H9 (cell line): Measurements from ENCODE around the gene DLX5. TPM values are rescaled to one million over a fixed set of nuclear protein-coding genes. Genes with fewer than 3 reads are reported as not detected.

Source experiments
- DNase-seq: peaks from one replicate; pipeline ENCODE4 v3.0.0-alpha.2; 2017
- H2AFZ ChIP-seq: one replicate; pipeline ENCODE4 v1.6.1; 2013; ENCODE audit warnings: mild to moderate bottlenecking, low read length, control low read depth, moderate library complexity
- H2AK5ac ChIP-seq: 2 replicates; pipeline ENCODE4 v1.6.1; 2013; ENCODE audit warnings: low read length, control low read depth, mixed read lengths; ENCODE audit not compliant: insufficient read length
- H2BK120ac ChIP-seq: one replicate; pipeline ENCODE4 v1.6.1; 2013; ENCODE audit warnings: low read depth, mild to moderate bottlenecking, low read length, control low read depth, inconsistent platforms; ENCODE audit not compliant: poor library complexity, severe bottlenecking
- H2BK12ac ChIP-seq: 2 replicates; pipeline ENCODE4 v1.6.1; 2013; ENCODE audit warnings: low read length, control low read depth, mixed read lengths, low read depth; ENCODE audit not compliant: insufficient read length
- H2BK15ac ChIP-seq: 2 replicates; pipeline ENCODE4 v1.6.1; 2013; ENCODE audit warnings: low read depth, low read length, control low read depth
- H2BK20ac ChIP-seq: one replicate; pipeline ENCODE4 v1.6.1; 2013; ENCODE audit warnings: low read depth, mild to moderate bottlenecking, low read length, control low read depth, inconsistent platforms; ENCODE audit not compliant: poor library complexity, severe bottlenecking
- H2BK5ac ChIP-seq: 2 replicates; pipeline ENCODE4 v1.6.1; 2013; ENCODE audit warnings: low read length, control low read depth, mixed read lengths; ENCODE audit not compliant: insufficient read length
- H3K14ac ChIP-seq: 2 replicates; pipeline ENCODE4 v1.6.1; 2013; ENCODE audit warnings: low read length, control low read depth; ENCODE audit not compliant: insufficient read depth
- H3K18ac ChIP-seq: 2 replicates; pipeline ENCODE4 v1.6.1; 2013; ENCODE audit warnings: low read depth, mild to moderate bottlenecking, mixed read lengths, low read length, control low read depth; ENCODE audit not compliant: insufficient read length
- H3K23ac ChIP-seq: 2 replicates; pipeline ENCODE4 v1.6.1; 2013; ENCODE audit warnings: low read length, control low read depth, mixed read lengths, low read depth; ENCODE audit not compliant: insufficient read length
- H3K23me2 ChIP-seq: 2 replicates; pipeline ENCODE4 v1.6.1; 2013; ENCODE audit warnings: low read depth, mild to moderate bottlenecking, mixed read lengths, low read length, control low read depth; ENCODE audit not compliant: insufficient read length, poor library complexity, severe bottlenecking
- H3K27ac ChIP-seq: 2 replicates; pipeline ENCODE4 v1.5.1; 2013; ENCODE audit warnings: low read length, control low read depth, mixed read lengths, low read depth; ENCODE audit not compliant: insufficient read length
- H3K27me3 ChIP-seq: 2 replicates; pipeline ENCODE4 v1.6.1; 2013; ENCODE audit warnings: low read length, control low read depth, inconsistent platforms; ENCODE audit not compliant: insufficient read depth
- H3K4ac ChIP-seq: 2 replicates; pipeline ENCODE4 v1.6.1; 2013; ENCODE audit warnings: low read depth, mild to moderate bottlenecking, control low read depth, inconsistent platforms, low read length, moderate library complexity
- H3K4me1 ChIP-seq: 2 replicates; pipeline ENCODE4 v1.6.1; 2013; ENCODE audit warnings: low read length, control low read depth, inconsistent platforms; ENCODE audit not compliant: insufficient read depth
- H3K4me2 ChIP-seq: 2 replicates; pipeline ENCODE4 v1.6.1; 2013; ENCODE audit warnings: low read length, control low read depth, mixed read lengths; ENCODE audit not compliant: insufficient read length, insufficient read depth
- H3K56ac ChIP-seq: 2 replicates; pipeline ENCODE4 v1.6.1; 2013; ENCODE audit warnings: low read depth, mild to moderate bottlenecking, mixed read lengths, low read length, control low read depth; ENCODE audit not compliant: insufficient read length
- H3K79me1 ChIP-seq: 2 replicates; pipeline ENCODE4 v1.6.1; 2013; ENCODE audit warnings: low read depth, mild to moderate bottlenecking, moderate library complexity, low read length, control low read depth, inconsistent platforms; ENCODE audit not compliant: insufficient read depth, poor library complexity, severe bottlenecking
- H3K79me2 ChIP-seq: 2 replicates; pipeline ENCODE4 v1.6.1; 2013; ENCODE audit warnings: low read length, control low read depth, inconsistent platforms; ENCODE audit not compliant: insufficient read depth
- H3K9ac ChIP-seq: 2 replicates; pipeline ENCODE4 v1.6.1; 2013; ENCODE audit warnings: low read length, control low read depth, mixed read lengths; ENCODE audit not compliant: insufficient read length; ENCODE audit errors: extremely low read depth
- H3K9me3 ChIP-seq: one replicate; pipeline ENCODE4 v1.6.1; 2013; ENCODE audit warnings: low read depth, low read length, inconsistent platforms; ENCODE audit not compliant: control insufficient read depth
- H3T11ph ChIP-seq: one replicate; pipeline ENCODE4 v1.6.1; 2013; ENCODE audit warnings: mild to moderate bottlenecking, low read length, control low read depth, inconsistent platforms
- H4K20me1 ChIP-seq: one replicate; pipeline ENCODE4 v1.6.1; 2013; ENCODE audit not compliant: control insufficient read depth, insufficient read length, insufficient read depth
- H4K5ac ChIP-seq: 2 replicates; pipeline ENCODE4 v1.6.1; 2013; ENCODE audit warnings: low read depth, mild to moderate bottlenecking, mixed read lengths, low read length, control low read depth; ENCODE audit not compliant: insufficient read length
- H4K8ac ChIP-seq: replicated peaks from 2 replicates; pipeline ENCODE4 v1.6.1; 2013; ENCODE audit warnings: low read length, control low read depth, mixed read lengths, low read depth; ENCODE audit not compliant: insufficient read length
- H4K91ac ChIP-seq: 2 replicates; pipeline ENCODE4 v1.6.1; 2013; ENCODE audit warnings: low read depth, mild to moderate bottlenecking, moderate library complexity, mixed read lengths, low read length, control low read depth; ENCODE audit not compliant: insufficient read length
- H3K27ac Mint-ChIP-seq, 3 experiments: 2 replicates in 2 of 3; 3 replicates in 1 of 3; pipeline ENCODE4 v1.8.0; 2020 to 2021; ENCODE audit warnings: mixed read lengths in 3 of 3, mild to moderate bottlenecking in 1 of 3, moderate library complexity in 1 of 3
- H3K27me3 Mint-ChIP-seq: 2 replicates; pipeline ENCODE4 v1.8.0; 2021; ENCODE audit warnings: low read depth, mild to moderate bottlenecking, moderate library complexity, mixed read lengths
- H3K36me3 Mint-ChIP-seq, 3 experiments: 2 replicates in 2 of 3; 3 replicates in 1 of 3; pipeline ENCODE4 v1.8.0; 2020 to 2021; ENCODE audit warnings: low read depth in 3 of 3, mixed read lengths in 3 of 3; ENCODE audit not compliant: insufficient read depth in 1 of 3
- H3K4me1 Mint-ChIP-seq, 2 experiments: 2 replicates each; pipeline ENCODE4 v1.8.0; 2020; ENCODE audit warnings: mixed read lengths in 2 of 2
- H3K4me3 Mint-ChIP-seq, 2 experiments: 2 replicates in 1 of 2; 3 replicates in 1 of 2; pipeline ENCODE4 v1.8.0; 2020 to 2021; ENCODE audit warnings: mild to moderate bottlenecking in 2 of 2, mixed read lengths in 2 of 2, moderate library complexity in 1 of 2
- H3K9me3 Mint-ChIP-seq, 2 experiments: 2 replicates in 1 of 2; 3 replicates in 1 of 2; pipeline ENCODE4 v1.8.0; 2020; ENCODE audit warnings: mild to moderate bottlenecking in 2 of 2, mixed read lengths in 2 of 2, moderate library complexity in 1 of 2
- WGBS: extraction: QIAGEN DNeasy Blood & Tissue Kit; methylation state at CpG from one replicate; pipeline ENCODE4 v1.1.7; 2013; ENCODE audit warnings: missing lambda C conversion rate, low lambda C conversion rate, mixed read lengths; ENCODE audit not compliant: insufficient read length; ENCODE audit errors: extremely low coverage; 5-methylcytosine and 5-hydroxymethylcytosine counted together
- total RNA-seq: library from RNA; stranded (reverse); gene quantifications from 2 replicates; pipeline ENCODE4 v1.2.1, GENCODE V29; 2021
- TF ChIP-seq, protein P1 (sequence below): fragments of 200-600 bp; sonication (generic); conservative IDR thresholded peaks from 3 replicates; pipeline ENCODE4 v1.8.0; 2021; ENCODE audit warnings: antibody characterized with exemption, mild to moderate bottlenecking

The DLX5 gene
- total RNA-seq, 1 experiment from 2014 or later = 0.22 TPM

DNA sequence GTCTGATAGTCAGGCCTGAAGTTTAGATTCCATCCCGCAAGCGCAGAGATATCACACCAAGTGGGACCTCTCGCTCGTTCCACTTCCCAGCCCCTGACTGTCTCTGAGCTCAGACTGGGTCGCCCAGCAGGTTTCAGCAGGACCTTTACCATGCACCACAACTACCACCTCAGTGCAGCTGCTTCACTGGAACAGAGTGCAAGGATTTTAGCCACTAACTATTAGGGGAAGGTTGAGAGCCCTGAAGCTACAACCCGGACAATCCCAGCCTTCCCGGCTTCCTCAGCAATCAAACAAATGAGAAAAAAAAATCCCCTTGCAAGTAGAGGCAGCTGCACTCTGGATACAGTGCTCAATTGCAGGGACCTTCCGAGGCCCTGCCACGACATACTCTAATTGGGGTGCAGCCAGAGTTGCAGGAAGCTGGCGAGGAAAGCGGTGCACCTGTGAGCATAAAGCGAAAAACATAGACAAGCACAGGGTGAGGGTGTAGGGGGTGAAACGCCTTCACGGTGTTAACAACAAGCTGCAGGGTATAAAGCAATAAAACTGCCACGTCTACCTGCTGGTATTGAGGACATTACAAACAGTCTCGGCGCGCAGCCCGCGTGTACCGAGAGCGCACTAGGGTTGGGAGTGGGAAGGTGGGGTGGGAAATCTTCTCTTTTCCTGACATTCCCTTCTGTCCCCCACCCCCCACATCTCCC, 21.9 kb downstream of the DLX5 start:
- Histone ChIP-seq H3K27me3 (peaks cover 84% of the 10 kb centered on the region), H2BK120ac (no peak overlapping the region), H2AK5ac (no peak overlapping the region), H4K20me1 (peaks cover 3% of the 10 kb centered on the region), H4K5ac (no peak overlapping the region), H2AFZ (no peak overlapping the region), H3K9ac (no peak overlapping the region), H3K23ac (no peak overlapping the region), H2BK20ac (no peak overlapping the region), H4K91ac (no peak overlapping the region), H3K79me1 (no peaks in the 10 kb centered on the region), H2BK5ac (no peak overlapping the region), H2BK15ac (no peak overlapping the region), H3K9me3 (no peaks in the 10 kb centered on the region), H3K56ac (no peak overlapping the region), H3K18ac (no peak overlapping the region), H2BK12ac (no peak overlapping the region), H3K79me2 (no peaks in the 10 kb centered on the region), H3K4me1 (no peaks in the 10 kb centered on the region; the same call in 1 of the 2 replicates), H3T11ph (no peak overlapping the region), H3K27ac (no peak overlapping the region), H3K14ac (no peak overlapping the region), H4K8ac (no peak overlapping the region), H3K4me2 (peak overlapping the region; percentile 1), H3K23me2 (peaks cover 9% of the 10 kb centered on the region), H3K4ac (no peak overlapping the region)
- Mint-ChIP-seq H3K27me3 (peaks cover 98% of the 10 kb centered on the region), H3K4me3 (peak overlapping the region in 1 of 2 experiments; percentile 57; a peak in 3 of 5 replicates), H3K9me3 (peaks cover 0 to 10% of the 10 kb centered on the region in 2 experiments; a peak in 2 of 5 replicates), H3K27ac (peak overlapping the region in 1 of 3 experiments; percentile 45; a peak in 1 of 7 replicates), H3K4me1 (peaks cover 58 to 67% of the 10 kb centered on the region in 2 experiments), H3K36me3 (no peaks in the 10 kb centered on the region)
- WGBS = no CpG with 5 or more reads among the region's 22 CpGs
- TF ChIP-seq, protein P1, sequence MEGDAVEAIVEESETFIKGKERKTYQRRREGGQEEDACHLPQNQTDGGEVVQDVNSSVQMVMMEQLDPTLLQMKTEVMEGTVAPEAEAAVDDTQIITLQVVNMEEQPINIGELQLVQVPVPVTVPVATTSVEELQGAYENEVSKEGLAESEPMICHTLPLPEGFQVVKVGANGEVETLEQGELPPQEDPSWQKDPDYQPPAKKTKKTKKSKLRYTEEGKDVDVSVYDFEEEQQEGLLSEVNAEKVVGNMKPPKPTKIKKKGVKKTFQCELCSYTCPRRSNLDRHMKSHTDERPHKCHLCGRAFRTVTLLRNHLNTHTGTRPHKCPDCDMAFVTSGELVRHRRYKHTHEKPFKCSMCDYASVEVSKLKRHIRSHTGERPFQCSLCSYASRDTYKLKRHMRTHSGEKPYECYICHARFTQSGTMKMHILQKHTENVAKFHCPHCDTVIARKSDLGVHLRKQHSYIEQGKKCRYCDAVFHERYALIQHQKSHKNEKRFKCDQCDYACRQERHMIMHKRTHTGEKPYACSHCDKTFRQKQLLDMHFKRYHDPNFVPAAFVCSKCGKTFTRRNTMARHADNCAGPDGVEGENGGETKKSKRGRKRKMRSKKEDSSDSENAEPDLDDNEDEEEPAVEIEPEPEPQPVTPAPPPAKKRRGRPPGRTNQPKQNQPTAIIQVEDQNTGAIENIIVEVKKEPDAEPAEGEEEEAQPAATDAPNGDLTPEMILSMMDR = no peak
- DNase-seq = peak; percentile 33
